Naive thymus-derived CD4-positive, alpha-beta T cell (primary cell): ENCODE measurements around the gene DIAPH2. TPM values are rescaled to one million over a fixed set of nuclear protein-coding genes. Genes with fewer than 3 reads are reported as not detected.

Experiments used
- ATAC-seq: fragments of 150-1000 bp; cut with Tn5 transposase; 2 replicates; pipeline ENCODE4 v1.10.0; 2021; ENCODE audit warnings: mild to moderate bottlenecking, moderate library complexity
- CTCF ChIA-PET: fragments of 350-600 bp; sonication (Branson Sonifier 250); formaldehyde crosslinking; loops from one replicate; lab custom pipeline; 2021; ENCODE audit warnings: antibody characterized with exemption; lab: Charles Lee
- POLR2A ChIA-PET: fragments of 350-600 bp; sonication (Branson Sonifier 250); formaldehyde crosslinking; loops from one replicate; lab custom pipeline; 2021; ENCODE audit warnings: antibody characterized with exemption, inconsistent platforms; lab: Charles Lee
- DNase-seq, 9 donors: peaks; one replicate each; pipeline versions ENCODE4 v3.0.0 to v3.0.0-alpha.2; 2020 to 2022; ENCODE audit warnings: mixed read lengths in 1 of 9
- H3K27ac ChIP-seq: one replicate; pipeline ENCODE4 v1.7.0; 2013; ENCODE audit warnings: mild to moderate bottlenecking, low read depth, low read length, moderate library complexity
- H3K27me3 ChIP-seq, 2 donors: one replicate each; pipeline ENCODE4 v1.7.0; 2013; ENCODE audit warnings: low read length in 2 of 2, mild to moderate bottlenecking in 2 of 2, moderate library complexity in 2 of 2; ENCODE audit not compliant: control insufficient read depth in 2 of 2, insufficient read depth in 2 of 2
- H3K36me3 ChIP-seq, 3 experiments: 1 replicate in 2 of 3; 2 replicates in 1 of 3; pipeline ENCODE4 v1.7.0; 2013; ENCODE audit warnings: low read length in 3 of 3, mild to moderate bottlenecking in 3 of 3, moderate library complexity in 1 of 3; ENCODE audit not compliant: insufficient read depth in 3 of 3, control insufficient read depth in 2 of 3
- H3K4me1 ChIP-seq, 2 donors: one replicate each; pipeline ENCODE4 v1.7.0; 2013; ENCODE audit warnings: low read length in 2 of 2, mild to moderate bottlenecking in 2 of 2, moderate library complexity in 1 of 2; ENCODE audit not compliant: control insufficient read depth in 2 of 2, insufficient read depth in 2 of 2
- H3K4me3 ChIP-seq: 2 replicates; pipeline ENCODE4 v1.7.0; 2013; ENCODE audit warnings: mild to moderate bottlenecking, low read length
- H3K9me3 ChIP-seq, 3 experiments: 1 replicate in 2 of 3; 2 replicates in 1 of 3; pipeline ENCODE4 v1.7.0; 2013; ENCODE audit warnings: low read length in 3 of 3; ENCODE audit not compliant: control insufficient read depth in 2 of 3
- H3K27ac Mint-ChIP-seq, 9 donors: one replicate each; pipeline ENCODE4 v1.8.0; 2020 to 2022; ENCODE audit warnings: mixed read lengths in 9 of 9, mild to moderate bottlenecking in 8 of 9, moderate library complexity in 5 of 9, inconsistent platforms in 2 of 9
- H3K27me3 Mint-ChIP-seq, 5 donors: one replicate each; pipeline ENCODE4 v1.8.0; 2021 to 2022; ENCODE audit warnings: mixed read lengths in 5 of 5, mild to moderate bottlenecking in 1 of 5
- H3K36me3 Mint-ChIP-seq, 5 donors: one replicate each; pipeline ENCODE4 v1.8.0; 2020 to 2022; ENCODE audit warnings: mixed read lengths in 5 of 5, mild to moderate bottlenecking in 3 of 5, inconsistent platforms in 1 of 5
- H3K4me1 Mint-ChIP-seq, 7 donors: one replicate each; pipeline ENCODE4 v1.8.0; 2020 to 2022; ENCODE audit warnings: mixed read lengths in 7 of 7, mild to moderate bottlenecking in 3 of 7, inconsistent platforms in 1 of 7
- H3K4me3 Mint-ChIP-seq, 10 donors: one replicate each; pipeline ENCODE4 v1.8.0; 2020 to 2022; ENCODE audit warnings: mild to moderate bottlenecking in 10 of 10, mixed read lengths in 10 of 10, moderate library complexity in 6 of 10, inconsistent platforms in 2 of 10
- H3K9me3 Mint-ChIP-seq, 11 donors: one replicate each; pipeline ENCODE4 v1.8.0; 2020 to 2022; ENCODE audit warnings: mixed read lengths in 11 of 11, mild to moderate bottlenecking in 4 of 11, inconsistent platforms in 1 of 11, moderate library complexity in 1 of 11
- intact Hi-C, 2 donors: fragments of 100-400 bp; cut with micrococcal nuclease; formaldehyde crosslinking; loops; one replicate each; pipeline ENCODE4 v1.15.1; 2023
- polyA plus RNA-seq, 2 donors: library from polyadenylated mRNA; unstranded; fragments of 300-500 nt; fragmentation: Illumina TruSeq; gene quantifications; one replicate each; pipeline ENCODE4 v1.2.3, GENCODE V29; 2021
- total RNA-seq, 6 experiments: library from RNA in 5 of 6; stranded (reverse) in 5 of 6; gene quantifications; 1 replicate in 5 of 6; 2 replicates in 1 of 6; pipeline ENCODE4 v1.2.3 and lab custom pipeline; 2021 to 2026

DIAPH2 gene
- total and polyA plus RNA-seq, 7 experiments from 2014 or later, result 4.2 to 23.9 (median 6.9) TPM

DNA sequence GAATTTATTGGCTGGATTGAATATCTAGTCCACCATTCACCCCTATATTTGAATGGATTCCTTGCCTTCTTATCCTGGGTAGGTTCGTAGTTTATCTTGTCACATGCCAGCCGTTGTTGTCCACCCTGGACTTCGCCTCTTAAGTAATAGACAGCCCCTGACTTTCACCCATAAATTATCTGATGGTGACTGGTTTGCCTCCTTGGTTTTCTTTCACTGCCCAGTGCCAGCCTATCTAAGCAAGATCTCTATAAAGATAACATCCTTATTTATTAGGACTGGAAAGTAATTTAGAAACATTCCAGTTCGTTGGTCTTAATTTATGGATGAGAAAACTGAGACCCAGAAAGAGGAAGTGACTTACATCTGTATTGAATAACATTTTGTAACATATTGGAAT is 609.4 kb downstream of the DIAPH2 start:
- intact Hi-C loops, result no loop called here
- Mint-ChIP-seq H3K9me3 (no peaks in the 10 kb centered on the region), H3K27me3 (no peaks in the 10 kb centered on the region), H3K4me3 (no peak overlapping the region), H3K4me1 (no peaks in the 10 kb centered on the region), H3K36me3 (peaks cover 0 to 4% (median 1%) of the 10 kb centered on the region in 5 donors), H3K27ac (peak overlapping the region in 1 of 9 donors; percentile 19)
- Histone ChIP-seq H3K36me3 (no peaks in the 10 kb centered on the region), H3K27me3 (no peaks in the 10 kb centered on the region), H3K9me3 (no peaks in the 10 kb centered on the region), H3K27ac (no peak overlapping the region), H3K4me3 (no peak overlapping the region), H3K4me1 (no peaks in the 10 kb centered on the region)
- ChIA-PET CTCF (no interaction called here), POLR2A (no interaction called here)
- DNase-seq (no peak), ATAC-seq (no peak)

DNA sequence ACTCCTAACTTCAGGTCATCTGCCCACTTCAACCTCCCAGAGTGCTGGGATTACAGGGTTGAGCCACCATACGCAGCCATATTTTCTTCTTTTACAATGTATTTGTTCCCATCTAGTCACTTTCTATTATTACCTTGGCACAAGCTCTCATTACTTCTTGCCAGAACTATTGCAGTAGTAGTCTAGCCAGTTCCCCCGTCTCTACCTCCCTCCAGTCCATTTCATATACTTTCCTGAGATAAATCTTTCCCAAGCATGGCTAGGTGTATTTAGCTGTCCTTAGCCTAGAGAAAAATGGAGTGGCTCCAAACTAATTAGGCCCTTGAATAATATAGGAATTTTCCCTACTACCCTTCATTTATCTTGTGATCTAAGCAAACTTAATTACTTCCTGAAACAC is 611.3 kb downstream of the DIAPH2 start:
- intact Hi-C loops, result no loop called here

GRCh38 chrX:97306771-97307470 is 622.3 kb downstream of the DIAPH2 start:
- no peak for ATAC-seq
- CTCF ChIA-PET, result no interaction called here
- H3K9me3 Mint-ChIP-seq, result no peaks in the 10 kb centered on the region

More for the DNA sequence above, 611.3 kb downstream of the DIAPH2 start:
- H3K27me3 ChIP-seq, result no peaks in the 10 kb centered on the region
- DNase-seq, result no peak
- ChIA-PET POLR2A (no interaction called here), CTCF (no interaction called here)
- no peak for ATAC-seq
- no peak overlapping the region for H3K4me3 ChIP-seq
- Mint-ChIP-seq H3K9me3 (no peaks in the 10 kb centered on the region), H3K4me3 (no peak overlapping the region), H3K27ac (no peak overlapping the region), H3K27me3 (no peaks in the 10 kb centered on the region), H3K4me1 (no peaks in the 10 kb centered on the region), H3K36me3 (peaks cover 0 to 4% (median 1%) of the 10 kb centered on the region in 5 donors)
- no peaks in the 10 kb centered on the region for H3K4me1 ChIP-seq
- no peak overlapping the region for H3K27ac ChIP-seq
- H3K36me3 ChIP-seq, result no peaks in the 10 kb centered on the region
- no peaks in the 10 kb centered on the region for H3K9me3 ChIP-seq

GRCh38 chrX:97308171-97308570 is 623.5 kb downstream of the DIAPH2 start:
- Mint-ChIP-seq H3K27ac (no peak overlapping the region), H3K36me3 (no peaks in the 10 kb centered on the region), H3K27me3 (no peaks in the 10 kb centered on the region), H3K9me3 (no peaks in the 10 kb centered on the region), H3K4me3 (no peak overlapping the region), H3K4me1 (no peaks in the 10 kb centered on the region)
- POLR2A ChIA-PET, result no interaction called here
- DNase-seq (no peak), ATAC-seq (no peak)
- intact Hi-C loops, result no loop called here
- no peaks in the 10 kb centered on the region for H3K4me1 ChIP-seq
- H3K27me3 ChIP-seq, result no peaks in the 10 kb centered on the region
- H3K4me3 ChIP-seq, result no peak overlapping the region
- H3K27ac ChIP-seq, result no peak overlapping the region
- CTCF ChIA-PET, result no interaction called here
- H3K9me3 ChIP-seq, result no peaks in the 10 kb centered on the region
- no peaks in the 10 kb centered on the region for H3K36me3 ChIP-seq

More at GRCh38 chrX:97306771-97307470, 622.3 kb downstream of the DIAPH2 start:
- Histone ChIP-seq H3K27me3 (no peaks in the 10 kb centered on the region), H3K27ac (no peak overlapping the region), H3K9me3 (no peaks in the 10 kb centered on the region), H3K4me1 (no peaks in the 10 kb centered on the region), H3K4me3 (no peak overlapping the region), H3K36me3 (no peaks in the 10 kb centered on the region)
- intact Hi-C loops, result no loop called here
- no peak overlapping the region for H3K27ac Mint-ChIP-seq
- H3K36me3 Mint-ChIP-seq, result no peaks in the 10 kb centered on the region
- H3K4me1 Mint-ChIP-seq, result no peaks in the 10 kb centered on the region
- no peak overlapping the region for H3K4me3 Mint-ChIP-seq
- DNase-seq, result no peak
- no peaks in the 10 kb centered on the region for H3K27me3 Mint-ChIP-seq
- POLR2A ChIA-PET, result no interaction called here

DNA sequence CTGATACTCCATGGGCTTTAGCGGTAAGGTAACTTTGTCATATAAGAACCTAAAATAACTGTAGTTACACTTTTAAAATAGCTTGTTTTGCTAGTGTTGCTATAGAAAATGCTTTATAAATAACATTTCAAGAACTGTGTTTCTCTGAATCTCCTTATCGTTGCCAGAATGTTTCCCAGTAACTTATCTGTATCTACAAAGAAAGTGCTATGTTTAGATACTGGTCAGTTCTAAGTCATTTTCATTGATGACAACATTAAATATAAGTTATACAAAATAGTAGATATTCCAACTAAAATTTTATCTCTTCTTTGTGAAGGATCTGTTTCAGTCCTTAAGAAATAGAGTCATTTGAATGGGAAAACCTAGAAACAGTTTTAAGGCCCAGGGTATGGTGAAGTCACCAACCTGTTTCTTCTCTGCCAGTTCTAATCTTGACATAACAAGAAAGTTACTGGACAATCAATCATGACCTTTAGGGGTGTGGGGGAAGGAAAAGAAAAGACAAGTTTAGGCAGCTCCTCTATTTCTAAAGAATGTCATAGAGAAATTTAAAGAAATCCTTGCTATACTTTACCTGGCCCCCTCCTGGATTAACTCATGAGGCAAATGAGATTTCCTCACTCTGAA is 625.0 kb downstream of the DIAPH2 start:
- no peaks in the 10 kb centered on the region for H3K4me1 Mint-ChIP-seq
- ChIA-PET POLR2A (no interaction called here), CTCF (no interaction called here)
- intact Hi-C loops, result no loop called here
- Histone ChIP-seq H3K4me1 (no peaks in the 10 kb centered on the region), H3K4me3 (no peak overlapping the region), H3K9me3 (no peaks in the 10 kb centered on the region), H3K27ac (no peak overlapping the region), H3K27me3 (no peaks in the 10 kb centered on the region), H3K36me3 (no peaks in the 10 kb centered on the region)
- ATAC-seq, result no peak
- DNase-seq, result no peak
- H3K27ac Mint-ChIP-seq, result no peak overlapping the region
- H3K27me3 Mint-ChIP-seq, result no peaks in the 10 kb centered on the region
- no peaks in the 10 kb centered on the region for H3K9me3 Mint-ChIP-seq
- H3K4me3 Mint-ChIP-seq, result no peak overlapping the region
- H3K36me3 Mint-ChIP-seq, result no peaks in the 10 kb centered on the region

DNA sequence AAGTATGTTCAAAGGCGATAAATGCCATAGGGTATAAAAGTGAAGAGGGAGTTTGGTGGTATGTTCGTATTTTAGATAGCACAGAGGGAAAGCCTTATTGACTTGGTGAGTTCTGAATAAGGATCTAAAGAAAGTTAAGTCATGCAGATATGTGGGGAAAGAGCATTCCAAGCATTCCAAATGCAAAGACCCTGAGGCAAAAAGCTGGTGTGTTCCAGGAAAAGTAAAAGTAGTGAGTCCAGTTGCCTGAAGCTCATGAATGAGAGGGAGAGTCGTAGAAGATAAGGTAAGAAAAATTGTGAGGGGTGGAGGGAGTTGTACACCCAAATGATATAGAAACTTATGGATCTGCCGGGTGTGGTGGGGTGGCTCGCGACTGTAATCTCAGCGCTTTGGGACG is 625.7 kb downstream of the DIAPH2 start:
- no peaks in the 10 kb centered on the region for H3K9me3 Mint-ChIP-seq

More for the DNA sequence above, 625.7 kb downstream of the DIAPH2 start:
- H3K9me3 ChIP-seq, result no peaks in the 10 kb centered on the region
- H3K4me1 ChIP-seq, result no peaks in the 10 kb centered on the region
- Mint-ChIP-seq H3K36me3 (no peaks in the 10 kb centered on the region), H3K4me1 (no peaks in the 10 kb centered on the region), H3K27me3 (no peaks in the 10 kb centered on the region), H3K4me3 (no peak overlapping the region), H3K27ac (no peak overlapping the region)
- CTCF ChIA-PET, result no interaction called here
- ATAC-seq (no peak), DNase-seq (no peak)
- H3K27ac ChIP-seq, result no peak overlapping the region
- H3K27me3 ChIP-seq, result no peaks in the 10 kb centered on the region
- H3K4me3 ChIP-seq, result no peak overlapping the region
- no peaks in the 10 kb centered on the region for H3K36me3 ChIP-seq
- intact Hi-C loops, result no loop called here
- POLR2A ChIA-PET, result no interaction called here
